ENCODE measurements around the gene FASTKD3.

DNA sequence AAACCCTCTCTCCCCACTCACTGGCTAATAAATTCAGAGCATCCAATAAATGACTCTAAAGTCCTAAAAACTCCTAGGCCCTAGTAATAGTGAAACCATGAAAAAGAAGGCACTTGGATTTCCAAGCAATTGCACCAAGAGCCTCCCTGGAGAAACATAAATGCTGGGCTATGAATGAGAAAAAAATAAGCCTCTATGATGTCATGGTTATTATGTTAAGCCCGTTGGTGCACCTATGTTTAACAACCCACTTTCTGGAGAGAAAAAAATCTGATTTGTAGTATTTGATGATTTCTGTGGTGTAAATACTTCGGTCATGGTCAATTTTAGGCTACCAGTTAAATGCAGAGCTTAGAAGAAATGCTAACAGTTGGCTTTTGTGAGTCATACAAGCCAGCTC, 26.3 kb downstream of the FASTKD3 start:
- TF ChIP-seq, protein P1, sequence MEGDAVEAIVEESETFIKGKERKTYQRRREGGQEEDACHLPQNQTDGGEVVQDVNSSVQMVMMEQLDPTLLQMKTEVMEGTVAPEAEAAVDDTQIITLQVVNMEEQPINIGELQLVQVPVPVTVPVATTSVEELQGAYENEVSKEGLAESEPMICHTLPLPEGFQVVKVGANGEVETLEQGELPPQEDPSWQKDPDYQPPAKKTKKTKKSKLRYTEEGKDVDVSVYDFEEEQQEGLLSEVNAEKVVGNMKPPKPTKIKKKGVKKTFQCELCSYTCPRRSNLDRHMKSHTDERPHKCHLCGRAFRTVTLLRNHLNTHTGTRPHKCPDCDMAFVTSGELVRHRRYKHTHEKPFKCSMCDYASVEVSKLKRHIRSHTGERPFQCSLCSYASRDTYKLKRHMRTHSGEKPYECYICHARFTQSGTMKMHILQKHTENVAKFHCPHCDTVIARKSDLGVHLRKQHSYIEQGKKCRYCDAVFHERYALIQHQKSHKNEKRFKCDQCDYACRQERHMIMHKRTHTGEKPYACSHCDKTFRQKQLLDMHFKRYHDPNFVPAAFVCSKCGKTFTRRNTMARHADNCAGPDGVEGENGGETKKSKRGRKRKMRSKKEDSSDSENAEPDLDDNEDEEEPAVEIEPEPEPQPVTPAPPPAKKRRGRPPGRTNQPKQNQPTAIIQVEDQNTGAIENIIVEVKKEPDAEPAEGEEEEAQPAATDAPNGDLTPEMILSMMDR (IDR thresholded peaks at IDR 0.05), result no peak
- no peak for TF ChIP-seq POLR2A (IDR thresholded peaks at IDR 0.05)
- no peak for TF ChIP-seq EP300 (IDR thresholded peaks at IDR 0.05)
